HG02973 (cell line): ENCODE results near the gene CFAP77.

Experiments
- ATAC-seq: cut with Tn5 transposase; IDR thresholded peaks from one replicate; pipeline ENCODE4 v1.9.1; 2021; ENCODE audit warnings: moderate library complexity; ENCODE audit not compliant: unreplicated experiment

CFAP77 gene

GRCh38 chr9:132514011-132514744 lies 104.2 kb downstream of the CFAP77 start:
- ATAC-seq: no peak

GRCh38 chr9:132514821-132515220 lies 104.8 kb downstream of the CFAP77 start:
- no peak for ATAC-seq

DNA sequence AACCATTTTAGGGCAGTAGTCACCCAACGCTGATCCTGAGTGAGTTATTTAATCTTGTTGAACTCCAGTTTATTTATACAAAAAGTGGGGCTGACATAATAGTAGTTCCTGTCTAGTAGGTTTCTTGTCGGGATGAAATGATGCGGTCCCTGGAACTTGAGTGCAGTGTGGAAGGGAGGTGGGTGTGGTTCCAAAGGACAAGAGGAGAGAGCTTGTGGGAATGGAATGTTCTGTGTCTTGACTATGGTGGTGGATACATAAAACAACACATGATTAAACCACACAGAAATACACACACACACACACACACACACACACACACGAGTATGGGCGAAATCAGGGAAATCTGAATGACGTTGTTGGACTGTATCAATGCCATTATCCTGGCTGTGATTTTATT lies 106.3 kb downstream of the CFAP77 start:
- no peak for ATAC-seq

DNA sequence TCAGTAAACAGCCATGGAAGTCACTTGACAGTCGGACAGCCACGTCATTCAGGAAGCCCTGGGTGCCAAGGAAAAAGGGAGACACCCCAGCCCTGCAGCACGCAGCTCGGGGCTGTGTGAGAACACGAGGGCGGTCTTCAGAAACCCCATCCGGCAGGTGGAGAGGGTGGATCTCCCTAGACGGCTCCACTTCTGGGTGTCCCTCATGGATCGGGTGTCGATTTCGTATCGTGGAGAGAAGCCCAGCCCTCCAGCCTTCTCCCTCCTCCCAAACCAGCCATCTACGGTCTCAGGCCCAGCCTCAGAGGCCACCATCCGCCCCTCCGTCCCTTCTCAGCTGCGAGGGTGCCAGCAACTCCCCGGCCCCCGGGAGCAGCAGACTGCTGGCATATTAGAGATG lies 106.9 kb downstream of the CFAP77 start:
- ATAC-seq: no peak

GRCh38 chr9:132517815-132518550 lies 108.0 kb downstream of the CFAP77 start:
- no peak for ATAC-seq

- no peak for ATAC-seq
Measured at GRCh38 chr9:132518626-132519025, 108.6 kb downstream of the CFAP77 start.

- ATAC-seq: no peak
Measured at GRCh38 chr9:132519033-132519432, 109.0 kb downstream of the CFAP77 start.

DNA sequence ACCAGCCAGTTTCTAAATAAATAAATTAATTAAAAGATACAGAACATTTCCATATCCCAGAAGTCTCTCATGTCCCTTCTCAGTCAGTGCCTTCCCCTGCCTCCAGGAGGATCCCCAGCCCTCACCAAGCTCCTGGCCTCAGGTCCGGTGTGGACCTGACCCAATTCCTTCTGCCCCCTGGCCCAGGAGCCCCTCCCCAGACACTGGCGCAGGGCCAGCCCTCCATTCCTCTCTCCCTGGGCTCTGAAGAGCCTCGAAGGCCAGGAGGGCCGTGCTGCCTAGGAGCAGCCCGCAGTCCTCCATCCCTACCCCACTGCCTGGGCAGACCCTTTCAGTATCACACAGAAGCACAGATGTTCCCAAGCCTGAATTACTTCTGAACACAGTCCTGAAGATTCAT lies 110.6 kb downstream of the CFAP77 start:
- ATAC-seq: no peak

GRCh38 chr9:132525308-132526023 lies 115.5 kb downstream of the CFAP77 start:
- no peak for ATAC-seq

DNA sequence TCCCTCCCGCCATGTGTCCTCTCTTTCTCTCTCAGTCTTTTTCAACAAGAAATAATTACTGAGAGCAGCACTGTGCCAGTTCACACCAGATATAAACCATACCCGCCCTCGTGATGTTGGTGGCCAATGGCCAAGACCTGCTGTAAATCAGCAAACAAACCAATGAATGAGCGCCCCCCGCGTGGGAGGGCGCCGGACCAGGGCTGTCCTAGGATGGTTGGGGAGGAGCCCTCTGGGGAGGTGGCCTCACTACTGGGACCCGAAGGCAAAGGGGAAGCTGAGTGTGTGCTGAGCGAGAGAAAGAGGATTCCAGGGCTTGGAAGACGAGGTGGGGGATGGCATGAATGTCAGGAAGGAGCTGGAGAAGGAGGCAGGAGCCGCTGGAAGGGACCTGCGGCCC lies 121.2 kb downstream of the CFAP77 start:
- no peak for ATAC-seq

GRCh38 chr9:132531710-132532570 lies 121.9 kb downstream of the CFAP77 start:
- no peak for ATAC-seq

GRCh38 chr9:132534832-132535231 lies 124.8 kb downstream of the CFAP77 start:
- no peak for ATAC-seq

DNA sequence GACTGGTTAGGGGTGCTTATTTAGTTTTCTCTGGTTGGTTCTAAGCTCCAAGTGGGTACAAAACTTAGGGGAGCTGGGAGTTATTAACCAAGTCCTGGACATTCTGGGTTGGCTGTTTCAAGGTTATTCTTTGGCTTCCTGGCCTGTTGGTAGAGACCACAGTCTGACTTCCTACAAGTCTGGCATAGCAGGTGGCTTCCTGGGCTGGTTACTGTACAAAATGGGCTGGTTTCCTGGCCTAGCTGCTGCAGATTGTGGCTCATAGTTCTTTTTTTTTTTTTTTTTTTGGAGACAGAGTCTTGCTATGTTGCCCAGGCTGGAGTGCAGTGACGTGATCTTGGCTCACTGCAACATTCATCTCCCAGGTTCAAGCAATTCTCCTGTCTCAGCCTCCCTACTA lies 126.1 kb downstream of the CFAP77 start:
- ATAC-seq: no peak

DNA sequence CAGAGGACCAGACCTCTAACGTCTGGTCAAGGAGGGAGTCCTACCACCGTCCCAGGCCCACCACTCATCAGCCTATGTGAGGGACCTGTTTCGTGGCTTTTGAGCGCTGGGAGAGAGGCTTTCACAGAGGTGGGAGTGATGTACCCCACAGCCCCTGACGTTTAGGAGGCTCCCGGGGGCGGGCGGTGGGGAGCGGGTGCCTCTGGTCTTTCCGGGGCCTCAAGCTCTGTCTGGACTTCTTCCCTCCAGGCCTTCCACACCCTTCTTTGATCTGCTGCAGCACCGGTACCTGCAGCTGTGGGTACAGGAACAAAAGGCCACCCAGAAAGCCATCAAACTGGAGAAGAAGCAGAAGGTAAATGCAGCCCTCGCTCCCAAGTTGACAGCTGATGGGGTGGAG lies 127.3 kb downstream of the CFAP77 start:
- ATAC-seq: no peak

DNA sequence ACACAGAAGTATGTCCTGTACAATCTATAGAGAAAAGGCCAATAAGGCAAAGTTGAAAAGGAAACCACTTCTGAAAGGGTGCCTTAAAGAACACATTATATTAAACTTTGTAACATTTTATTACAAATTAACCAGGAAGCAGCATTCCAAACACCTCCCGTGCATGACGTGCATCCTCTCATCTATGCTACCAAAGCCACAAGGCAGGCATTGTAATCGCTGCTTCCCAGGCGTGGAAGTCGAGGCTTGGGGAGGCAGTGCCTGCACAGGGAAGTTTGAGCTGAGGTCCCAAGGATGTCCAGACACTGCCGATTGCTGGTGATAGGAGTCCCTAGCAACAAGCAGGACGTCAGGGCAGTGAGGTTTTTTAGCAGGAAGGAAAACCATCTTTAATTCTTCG lies 128.1 kb downstream of the CFAP77 start:
- ATAC-seq: no peak

GRCh38 chr9:132539096-132539495 lies 129.1 kb downstream of the CFAP77 start:
- no peak for ATAC-seq

- no peak for ATAC-seq
Measured at GRCh38 chr9:132541051-132541450, 131.0 kb downstream of the CFAP77 start.

GRCh38 chr9:132541870-132542830 lies 132.1 kb downstream of the CFAP77 start:
- ATAC-seq: no peak

DNA sequence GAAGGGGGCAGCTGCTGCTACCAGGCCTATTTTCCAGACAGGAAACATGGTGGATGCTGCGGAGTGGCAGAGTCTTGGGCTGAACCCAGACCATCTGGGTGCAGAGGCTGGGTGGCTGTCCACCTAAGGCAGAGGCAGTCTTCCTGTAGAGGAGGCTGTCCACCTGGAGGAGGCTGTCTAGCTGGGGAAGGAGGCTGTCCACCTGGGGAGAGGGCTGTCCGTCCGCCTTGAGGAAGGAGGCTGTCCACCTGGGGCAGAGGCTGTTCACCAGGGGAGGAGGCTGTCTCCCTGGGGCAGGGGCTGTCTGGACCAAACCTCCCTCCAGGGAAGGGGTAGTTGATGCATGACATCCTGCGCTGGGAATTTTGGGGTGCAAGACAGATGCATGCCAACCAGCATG lies 133.2 kb downstream of the CFAP77 start:
- no peak for ATAC-seq

- ATAC-seq: no peak
Measured at GRCh38 chr9:132543960-132544359, 133.9 kb downstream of the CFAP77 start.
